Thyroid gland (tissue), 4 donors: ENCODE data around the gene ACACB.

ENCODE experiments used
- CTCF ChIP-seq, 6 experiments: fragments of 200-600 bp in 3 of 6; fragments of 450-650 bp in 3 of 6; sonication (generic) in 3 of 6; IDR thresholded peaks; one replicate each; pipeline ENCODE4 v1.5.1; 2016 to 2019; ENCODE audit warnings: antibody characterized with exemption in 6 of 6, mild to moderate bottlenecking in 2 of 6, inconsistent platforms in 1 of 6, moderate library complexity in 1 of 6
- POLR2A ChIP-seq, 2 donors: fragments of 450-650 bp; IDR thresholded peaks; one replicate each; pipeline ENCODE4 v1.6.1; 2017; ENCODE audit warnings: antibody characterized with exemption in 2 of 2, mild to moderate bottlenecking in 2 of 2, moderate library complexity in 1 of 2

GRCh38 chr12:109307051-109307450, 190.7 kb downstream of the ACACB start:
- TF ChIP-seq CTCF (IDR thresholded peaks at IDR 0.05) (no peak), POLR2A (IDR thresholded peaks at IDR 0.05) (no peak)
